B cell (primary cell): Measurements from ENCODE around the gene SCO2. TPM values are rescaled to one million over a fixed set of nuclear protein-coding genes. Genes with fewer than 3 reads are reported as not detected.

Experiments used
- ATAC-seq: fragments of 200-7000 bp; cut with Tn5 transposase; one replicate; pipeline ENCODE4 v1.10.0; 2021; ENCODE audit warnings: low read depth, mild to moderate bottlenecking, moderate number of reproducible peaks, moderate library complexity
- CTCF ChIA-PET: fragments of 350-600 bp; sonication (Branson Sonifier 250); formaldehyde crosslinking; loops from one replicate; lab custom pipeline; 2021; ENCODE audit warnings: antibody characterized with exemption, inconsistent platforms; lab: Charles Lee
- POLR2A ChIA-PET: fragments of 350-600 bp; sonication (Branson Sonifier 250); formaldehyde crosslinking; loops from one replicate; lab custom pipeline; 2021; ENCODE audit warnings: antibody characterized with exemption; lab: Charles Lee
- DNase-seq: peaks from one replicate; pipeline ENCODE4 v3.0.0; 2013
- H2AFZ ChIP-seq: 2 replicates; pipeline ENCODE4 v1.6.1; 2012; ENCODE audit warnings: mild to moderate bottlenecking, low read depth, low read length; ENCODE audit not compliant: insufficient read depth, poor library complexity, severe bottlenecking
- H3K27ac ChIP-seq, 2 donors: 1 replicate in 1 of 2; 2 replicates in 1 of 2; pipeline ENCODE4 v1.5.1; 2012 to 2013; ENCODE audit warnings: low read length in 2 of 2, mild to moderate bottlenecking in 2 of 2, moderate library complexity in 1 of 2
- H3K27me3 ChIP-seq, 4 experiments: fragments of 200-600 bp in 1 of 4; sonication (generic) in 1 of 4; replicated peaks in 1 of 4; 1 replicate in 2 of 4; 2 replicates in 2 of 4; pipeline versions ENCODE4 v1.6.1 to v1.7.0; 2013 to 2016; ENCODE audit warnings: low read length in 3 of 4, mild to moderate bottlenecking in 2 of 4, mixed read lengths in 1 of 4, moderate library complexity in 1 of 4; ENCODE audit not compliant: insufficient read depth in 4 of 4, control insufficient read depth in 3 of 4; ENCODE audit errors: control extremely low read depth in 1 of 4
- H3K36me3 ChIP-seq, 2 experiments: replicated peaks in 1 of 2; 1 replicate in 1 of 2; 2 replicates in 1 of 2; pipeline versions ENCODE4 v1.6.1 to v1.7.1; 2013; ENCODE audit warnings: low read length in 1 of 2; ENCODE audit not compliant: insufficient read depth in 2 of 2, control insufficient read depth in 1 of 2; ENCODE audit errors: control extremely low read depth in 1 of 2, extremely low read depth in 1 of 2
- H3K4me1 ChIP-seq, 2 donors: fragments of 200-600 bp in 1 of 2; sonication (generic) in 1 of 2; 1 replicate in 1 of 2; 2 replicates in 1 of 2; pipeline versions ENCODE4 v1.5.1 to v1.6.1; 2013 to 2017; ENCODE audit warnings: low read length in 2 of 2; ENCODE audit not compliant: control insufficient read depth in 2 of 2, insufficient read depth in 2 of 2
- H3K4me2 ChIP-seq: replicated peaks from 2 replicates; pipeline ENCODE3; 2012; ENCODE audit warnings: mild to moderate bottlenecking, low read depth, low read length; ENCODE audit not compliant: poor library complexity, severe bottlenecking
- H3K4me3 ChIP-seq, 5 experiments: fragments of 200-600 bp in 1 of 5; sonication (generic) in 1 of 5; 1 replicate in 3 of 5; 2 replicates in 2 of 5; pipeline versions ENCODE4 v1.5.1 to v1.7.0; 2011 to 2016; ENCODE audit warnings: low read length in 4 of 5, mild to moderate bottlenecking in 4 of 5, low read depth in 2 of 5, control low read depth in 1 of 5, moderate library complexity in 1 of 5; ENCODE audit not compliant: insufficient read depth in 1 of 5; ENCODE audit errors: control extremely low read depth in 1 of 5, extremely low read depth in 1 of 5
- H3K79me2 ChIP-seq: fragments of 200-600 bp; sonication (generic); one replicate; pipeline ENCODE4 v1.6.0; 2016; ENCODE audit warnings: low read length; ENCODE audit not compliant: control insufficient read depth, insufficient read depth
- H3K9ac ChIP-seq: fragments of 200-600 bp; sonication (generic); 2 replicates; pipeline ENCODE4 v1.6.1; 2017; ENCODE audit warnings: mild to moderate bottlenecking, low read length, moderate library complexity
- H3K9me3 ChIP-seq, 3 donors: one replicate each; pipeline versions ENCODE4 v1.6.1 to v1.7.1; 2013; ENCODE audit warnings: low read length in 2 of 3; ENCODE audit not compliant: control insufficient read depth in 2 of 3, insufficient read depth in 1 of 3; ENCODE audit errors: control extremely low read depth in 1 of 3
- H4K20me1 ChIP-seq: 2 replicates; pipeline ENCODE4 v1.6.0; 2012; ENCODE audit warnings: mild to moderate bottlenecking, low read length; ENCODE audit not compliant: insufficient read depth, control insufficient read depth, poor library complexity, severe bottlenecking
- H3K27ac Mint-ChIP-seq: one replicate; pipeline ENCODE4 v1.8.0; 2021; ENCODE audit warnings: mixed read lengths
- H3K27me3 Mint-ChIP-seq: one replicate; pipeline ENCODE4 v1.8.0; 2021; ENCODE audit warnings: mixed read lengths
- H3K4me1 Mint-ChIP-seq: one replicate; pipeline ENCODE4 v1.8.0; 2021; ENCODE audit warnings: mixed read lengths
- H3K4me3 Mint-ChIP-seq: one replicate; pipeline ENCODE4 v1.8.0; 2021; ENCODE audit warnings: mixed read lengths
- H3K9me3 Mint-ChIP-seq: one replicate; pipeline ENCODE4 v1.8.0; 2022; ENCODE audit warnings: mixed read lengths; ENCODE audit not compliant: insufficient read depth
- CTCF ChIP-seq: fragments of 200-600 bp; IDR thresholded peaks from one replicate; pipeline ENCODE4 v1.8.0; 2022; ENCODE audit warnings: antibody characterized with exemption, mild to moderate bottlenecking
- EZH2 ChIP-seq: IDR thresholded peaks from 2 replicates; pipeline ENCODE4 v1.6.1; 2012; ENCODE audit warnings: borderline replicate concordance, low read depth, mild to moderate bottlenecking, moderate library complexity, low read length; ENCODE audit not compliant: insufficient read depth, poor library complexity, severe bottlenecking
- WGBS: methylation state at CpG from one replicate; pipeline ENCODE4 v1.1.5; 2013; ENCODE audit warnings: missing lambda C conversion rate; ENCODE audit not compliant: insufficient coverage; 5-methylcytosine and 5-hydroxymethylcytosine counted together
- intact Hi-C: fragments of 100-400 bp; cut with micrococcal nuclease; formaldehyde crosslinking; loops from one replicate; pipeline ENCODE4 v1.10.0; 2022
- polyA plus RNA-seq: library from polyadenylated mRNA; depleted of rRNA; stranded (reverse); fragments of >200 nt; gene quantifications from 2 replicates; pipeline ENCODE4 v1.2.3, GENCODE V29; 2012
- total RNA-seq, 2 donors: library from RNA; stranded (reverse); fragments of 120-200 nt in 1 of 2; gene quantifications; 1 replicate in 1 of 2; 2 replicates in 1 of 2; pipeline versions ENCODE4 v1.2.3 to v1.2.4, GENCODE V29; 2013 to 2022

Gene SCO2
- total and polyA plus RNA-seq, 2 donors (not counting 1 experiment from before 2014, with no cell fraction given) = 1.1 to 14.2 TPM

- POLR2A ChIA-PET = no interaction called here
These were observed 38.7 kb downstream of the SCO2 start, which contains the start of gene MIOX for GRCh38 chr22:50486561-50487289. TSS of gene MIOX (plus strand) at chr22:50486859. CDS start at chr22:50486898, 39 bp downstream.

More at GRCh38 chr22:50486561-50487289, 38.7 kb downstream of the SCO2 start, which contains the start of gene MIOX:
- H3K27ac ChIP-seq = no peak within 1 kb of the TSS
- 81% methylated on average over 23 of the region's 23 CpGs for WGBS
- Mint-ChIP-seq H3K27ac (peak within 1 kb of the TSS; percentile 15), H3K4me3 (no peak within 1 kb of the TSS), H3K27me3 (no peaks in the 10 kb centered on the region), H3K4me1 (peaks cover 24% of the 10 kb centered on the region), H3K9me3 (no peaks in the 10 kb centered on the region)
- H3K36me3 ChIP-seq = no peaks in the 10 kb centered on the region
- H3K9ac ChIP-seq = no peak within 1 kb of the TSS
- peak within 1 kb of the TSS; percentile 17 for H3K4me2 ChIP-seq
- no peak within 1 kb of the TSS for H3K4me3 ChIP-seq
- no peak for TF ChIP-seq EZH2
- no peak for TF ChIP-seq CTCF
- intact Hi-C loops = no loop called here
- peaks cover 18 to 34% of the 10 kb centered on the region in 2 donors for H3K4me1 ChIP-seq
- no peak for DNase-seq
- H4K20me1 ChIP-seq = peaks cover 5% of the 10 kb centered on the region
- H3K9me3 ChIP-seq = no peaks in the 10 kb centered on the region
- peaks cover 4% of the 10 kb centered on the region for H3K79me2 ChIP-seq
- no peak within 1 kb of the TSS for H2AFZ ChIP-seq
- ATAC-seq = no peak
- peaks cover 0 to 22% (median 6%) of the 10 kb centered on the region in 4 experiments for H3K27me3 ChIP-seq
- CTCF ChIA-PET = interaction anchor here (1.1 to 2.0 kb wide), 3 partner anchors 17 to 158 kb away, joined by 3 to 4 read pairs (median 3); partner anchors contain the start of gene SCO2
